IgD-negative memory B cell (primary cell): ENCODE data around the gene PLCB3. TPM values are rescaled to one million over a fixed set of nuclear protein-coding genes. Genes with fewer than 3 reads are reported as not detected.

Experiments
- H3K27ac Mint-ChIP-seq, 3 donors: one replicate each; pipeline ENCODE4 v1.8.0; 2020 to 2022; ENCODE audit warnings: mild to moderate bottlenecking in 3 of 3, mixed read lengths in 3 of 3, moderate library complexity in 1 of 3
- H3K27me3 Mint-ChIP-seq: one replicate; pipeline ENCODE4 v1.8.0; 2021; ENCODE audit warnings: mixed read lengths
- H3K36me3 Mint-ChIP-seq: one replicate; pipeline ENCODE4 v1.8.0; 2020; ENCODE audit warnings: mild to moderate bottlenecking, mixed read lengths
- H3K4me1 Mint-ChIP-seq, 3 donors: one replicate each; pipeline ENCODE4 v1.8.0; 2020 to 2022; ENCODE audit warnings: mixed read lengths in 3 of 3, mild to moderate bottlenecking in 1 of 3
- H3K4me3 Mint-ChIP-seq, 4 donors: one replicate each; pipeline ENCODE4 v1.8.0; 2020 to 2022; ENCODE audit warnings: mild to moderate bottlenecking in 4 of 4, mixed read lengths in 4 of 4, moderate library complexity in 3 of 4
- H3K9me3 Mint-ChIP-seq, 3 donors: one replicate each; pipeline ENCODE4 v1.8.0; 2020 to 2021; ENCODE audit warnings: mixed read lengths in 3 of 3, mild to moderate bottlenecking in 1 of 3
- polyA plus RNA-seq: library from polyadenylated mRNA; unstranded; fragments of 300-500 nt; fragmentation: Illumina TruSeq; gene quantifications from one replicate; pipeline ENCODE4 v1.2.3, GENCODE V29; 2021

PLCB3 gene
- polyA plus RNA-seq, result 0.33 TPM

DNA sequence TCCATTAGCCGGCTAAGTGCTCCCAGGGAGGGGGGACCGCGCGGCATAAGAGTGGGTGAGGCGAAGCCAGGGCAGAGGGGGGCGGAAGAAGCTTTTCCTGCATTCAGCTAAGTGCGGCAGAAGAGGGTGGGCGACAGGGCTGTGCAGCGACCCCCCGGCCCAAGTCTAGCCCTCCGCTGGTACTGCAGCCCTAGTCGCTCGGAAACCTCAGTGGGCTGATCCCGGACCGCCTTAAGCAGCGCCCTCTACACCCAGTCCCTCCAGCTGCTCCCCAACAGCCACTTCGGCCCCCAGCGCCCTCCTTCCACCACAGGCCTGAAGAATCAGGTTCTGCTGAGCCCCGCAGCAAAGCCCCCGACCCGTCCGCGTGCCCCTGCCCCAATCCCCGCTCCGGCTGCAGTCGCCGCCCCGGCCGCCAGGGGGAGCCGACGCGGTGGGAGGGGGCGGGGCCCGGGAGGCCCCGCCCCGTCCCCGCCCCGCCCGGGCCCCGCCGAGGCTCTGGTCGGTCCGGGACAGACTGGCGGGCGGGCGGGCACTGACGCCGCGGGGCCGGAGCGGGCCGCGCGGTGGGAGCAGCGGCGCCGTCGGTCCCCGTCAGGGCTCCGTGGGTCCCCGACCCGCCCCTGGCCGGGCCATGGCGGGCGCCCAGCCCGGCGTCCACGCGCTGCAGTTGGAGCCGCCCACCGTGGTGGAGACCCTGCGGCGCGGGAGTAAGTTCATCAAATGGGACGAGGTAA is at the start of gene PLCB3:
TSS of gene PLCB3 (plus strand) at position 515 of the 737 bp plus-strand sequence. CDS start at position 635, 120 bp downstream.
- no peaks in the 10 kb centered on the region for H3K27me3 Mint-ChIP-seq
- H3K9me3 Mint-ChIP-seq, result no peaks in the 10 kb centered on the region
- H3K36me3 Mint-ChIP-seq, result no peaks in the 10 kb centered on the region
- H3K4me1 Mint-ChIP-seq, result peaks cover 0 to 8% (median 8%) of the 10 kb centered on the region in 3 donors
- peak within 1 kb of the TSS; percentile 50 to 86 (median 59) for H3K27ac Mint-ChIP-seq
- H3K4me3 Mint-ChIP-seq, result peak within 1 kb of the TSS; percentile 81 to 94 (median 88)

DNA sequence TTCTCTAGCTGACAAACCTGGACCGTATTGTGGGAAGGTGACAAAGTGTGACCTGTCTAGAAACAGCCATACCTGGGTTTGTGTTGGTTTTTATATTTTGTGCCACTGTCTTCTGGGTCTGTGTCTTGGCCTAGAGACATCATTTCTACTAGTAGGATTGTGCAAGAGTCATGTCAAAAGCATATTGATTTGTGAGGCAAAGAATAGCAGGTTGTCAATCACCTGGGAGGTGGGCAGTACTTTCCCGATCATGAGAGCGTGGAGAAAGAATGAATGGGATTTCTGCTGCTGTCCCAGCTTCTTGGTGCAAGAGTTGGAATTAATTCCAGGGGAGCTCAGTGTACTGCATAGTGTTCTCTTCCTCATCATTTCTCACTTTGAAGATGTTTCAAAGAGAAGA is 49.8 kb upstream of the PLCB3 start:
- Mint-ChIP-seq H3K27me3 (no peaks in the 10 kb centered on the region), H3K36me3 (peaks cover 5% of the 10 kb centered on the region), H3K27ac (peak overlapping the region in 1 of 3 donors; percentile 6), H3K4me1 (peaks cover 13 to 16% (median 15%) of the 10 kb centered on the region in 3 donors), H3K4me3 (peak overlapping the region in 1 of 4 donors; percentile 3), H3K9me3 (no peaks in the 10 kb centered on the region)

DNA sequence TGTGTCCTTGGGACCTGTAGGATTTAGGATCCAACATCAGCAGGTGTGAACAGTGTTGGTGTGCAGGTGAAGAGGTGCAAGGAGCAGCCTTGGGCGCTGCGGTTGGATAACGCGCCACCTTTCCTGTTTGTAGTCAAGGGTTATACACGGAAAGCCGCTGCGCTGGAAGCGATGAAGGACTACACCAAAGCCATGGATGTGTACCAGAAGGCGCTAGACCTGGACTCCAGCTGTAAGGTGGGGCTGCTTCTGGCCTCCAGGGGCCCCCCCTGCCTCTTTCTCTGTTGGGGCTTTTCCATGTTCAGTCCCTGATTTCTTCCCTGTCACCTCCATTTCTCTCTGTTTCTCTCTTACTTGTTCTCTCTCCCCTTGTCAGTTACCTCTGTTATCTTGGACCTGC is 48.3 kb upstream of the PLCB3 start:
- Mint-ChIP-seq H3K4me1 (peaks cover 13 to 19% (median 17%) of the 10 kb centered on the region in 3 donors), H3K9me3 (no peaks in the 10 kb centered on the region), H3K4me3 (peak overlapping the region in 2 of 4 donors; percentile 38 to 84), H3K36me3 (peaks cover 5% of the 10 kb centered on the region), H3K27me3 (no peaks in the 10 kb centered on the region), H3K27ac (peak overlapping the region in 1 of 3 donors; percentile 46)

DNA sequence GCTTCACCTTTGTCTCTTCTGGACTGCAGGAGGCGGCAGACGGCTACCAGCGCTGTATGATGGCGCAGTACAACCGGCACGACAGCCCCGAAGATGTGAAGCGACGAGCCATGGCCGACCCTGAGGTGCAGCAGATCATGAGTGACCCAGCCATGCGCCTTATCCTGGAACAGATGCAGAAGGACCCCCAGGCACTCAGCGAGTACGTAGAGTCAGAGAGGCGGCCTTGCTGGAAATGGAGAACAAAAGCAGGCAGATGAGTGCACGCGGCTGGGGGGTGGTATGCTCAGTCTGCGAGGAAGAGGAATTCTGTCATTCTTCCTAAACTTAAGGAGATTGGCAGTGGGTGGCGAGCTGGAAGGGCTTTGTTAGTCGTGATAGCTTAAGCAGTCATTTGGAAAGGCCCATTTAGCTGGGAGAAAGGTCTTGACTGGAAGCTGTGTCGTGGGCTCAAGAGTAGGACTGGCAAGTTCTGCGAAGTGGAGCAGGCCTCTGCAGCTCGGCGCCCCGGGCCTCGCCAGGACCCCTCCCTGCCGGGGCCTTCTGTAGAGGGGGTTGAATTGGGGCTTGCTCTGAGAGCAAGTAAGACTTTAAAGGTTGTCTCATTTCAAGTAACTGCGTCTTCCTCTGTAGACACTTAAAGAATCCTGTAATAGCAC is 47.8 kb upstream of the PLCB3 start:
- H3K36me3 Mint-ChIP-seq, result peaks cover 5% of the 10 kb centered on the region
- no peaks in the 10 kb centered on the region for H3K9me3 Mint-ChIP-seq
- H3K4me1 Mint-ChIP-seq, result peaks cover 13 to 19% (median 17%) of the 10 kb centered on the region in 3 donors
- H3K27me3 Mint-ChIP-seq, result no peaks in the 10 kb centered on the region
- H3K27ac Mint-ChIP-seq, result no peak overlapping the region
- H3K4me3 Mint-ChIP-seq, result peak overlapping the region in 2 of 4 donors; percentile 38 to 84

DNA sequence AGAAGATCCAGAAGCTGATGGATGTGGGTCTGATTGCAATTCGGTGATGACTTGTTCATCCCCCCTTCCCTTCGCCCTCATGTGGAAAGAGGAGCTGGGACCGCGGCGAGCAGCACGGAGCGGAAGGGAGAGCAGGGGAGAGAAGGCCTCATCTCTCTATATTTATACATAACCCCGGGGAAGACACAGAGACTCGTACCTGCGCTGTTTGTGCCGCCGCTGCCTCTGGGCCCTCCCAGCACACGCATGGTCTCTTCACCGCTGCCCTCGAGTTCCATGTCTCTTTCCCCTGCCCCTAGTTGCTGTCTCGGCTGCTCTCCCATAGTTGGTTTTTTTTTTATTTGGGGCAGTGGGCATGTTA is 47.3 kb upstream of the PLCB3 start:
- no peak overlapping the region for H3K4me3 Mint-ChIP-seq
- peaks cover 13 to 23% (median 22%) of the 10 kb centered on the region in 3 donors for H3K4me1 Mint-ChIP-seq
- no peaks in the 10 kb centered on the region for H3K9me3 Mint-ChIP-seq
- H3K36me3 Mint-ChIP-seq, result peaks cover 5% of the 10 kb centered on the region
- H3K27ac Mint-ChIP-seq, result no peak overlapping the region
- no peaks in the 10 kb centered on the region for H3K27me3 Mint-ChIP-seq

DNA sequence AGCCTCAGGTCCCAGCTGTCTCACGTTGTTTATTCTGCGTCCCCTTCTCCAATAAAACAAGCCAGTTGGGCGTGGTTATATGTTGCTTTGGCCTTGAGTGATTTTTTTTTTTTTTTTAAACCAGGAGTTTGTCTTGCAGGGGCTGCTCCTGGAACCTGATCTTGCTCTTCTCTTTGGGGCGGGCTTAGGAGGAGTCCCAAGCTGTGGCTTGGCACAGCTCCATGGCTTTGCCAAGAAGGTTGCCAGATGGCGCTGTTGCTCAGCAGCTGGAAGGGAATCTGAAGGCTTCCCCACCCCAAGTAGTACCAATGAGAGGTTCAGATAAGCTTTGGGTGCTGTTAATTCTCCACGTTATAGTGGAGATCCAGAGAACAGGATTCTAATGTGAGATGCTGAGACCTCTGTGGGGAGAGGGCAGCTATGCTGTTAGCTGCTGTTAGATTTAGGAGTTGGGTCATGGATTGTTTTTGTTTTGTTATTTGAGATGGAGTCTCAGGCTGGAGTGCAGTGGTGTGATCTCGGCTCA is 46.8 kb upstream of the PLCB3 start:
- Mint-ChIP-seq H3K4me3 (peak overlapping the region in 3 of 4 donors; percentile 72 to 83 (median 80)), H3K27ac (peak overlapping the region in 2 of 3 donors; percentile 55 to 95), H3K4me1 (peaks cover 13 to 23% (median 22%) of the 10 kb centered on the region in 3 donors), H3K27me3 (no peaks in the 10 kb centered on the region), H3K9me3 (no peaks in the 10 kb centered on the region), H3K36me3 (peaks cover 5% of the 10 kb centered on the region)

DNA sequence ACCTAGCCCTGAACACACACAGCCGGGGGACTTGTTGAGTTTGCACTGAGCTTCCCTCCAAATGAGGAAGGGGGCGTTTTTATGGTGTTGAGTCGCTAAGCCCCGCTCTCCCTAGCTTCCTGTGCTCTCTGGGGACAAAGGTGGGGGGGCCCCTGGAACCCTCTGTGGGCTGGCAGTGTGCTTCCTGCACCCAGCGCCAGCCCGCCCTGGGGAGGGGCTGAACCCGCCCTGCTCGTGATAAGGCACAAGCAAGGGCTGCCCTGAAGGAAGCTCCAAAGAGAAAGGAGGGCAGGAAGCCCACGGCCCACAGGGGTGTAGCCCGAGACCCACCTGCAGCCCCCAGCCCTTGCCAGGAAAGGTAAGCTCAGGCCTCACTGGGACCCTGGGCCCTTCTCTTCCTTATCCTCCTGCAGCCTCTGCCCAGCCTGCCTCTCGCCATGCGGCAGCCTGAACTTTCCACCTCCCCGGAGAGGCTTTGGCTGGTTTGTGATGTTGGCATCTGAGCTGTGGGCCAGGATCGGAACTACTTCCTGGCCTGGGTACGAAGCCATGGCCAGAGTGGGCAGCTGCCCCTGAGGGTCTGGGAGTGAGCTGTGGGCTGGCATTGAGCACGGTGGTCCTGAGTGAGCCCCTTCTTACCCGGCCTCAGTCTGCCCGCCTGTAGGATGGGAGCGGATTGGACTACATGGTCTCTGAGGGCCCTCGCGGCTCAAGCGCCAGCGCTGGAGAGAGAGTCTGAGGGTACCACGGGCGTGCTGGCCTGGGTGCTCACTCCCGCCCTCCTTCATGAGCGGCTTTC is 44.7 kb upstream of the PLCB3 start, which contains the start of gene FERMT3:
TSS of gene FERMT3 (plus strand) at position 265 of the 799 bp plus-strand sequence. CDS start 644 bp downstream, outside the sequence.
- Mint-ChIP-seq H3K9me3 (no peaks in the 10 kb centered on the region), H3K36me3 (peaks cover 5% of the 10 kb centered on the region), H3K27ac (peak within 1 kb of the TSS; percentile 88 to 98 (median 91)), H3K27me3 (no peaks in the 10 kb centered on the region), H3K4me1 (peaks cover 13 to 23% (median 23%) of the 10 kb centered on the region in 3 donors), H3K4me3 (peak within 1 kb of the TSS; percentile 88 to 97 (median 94))

DNA sequence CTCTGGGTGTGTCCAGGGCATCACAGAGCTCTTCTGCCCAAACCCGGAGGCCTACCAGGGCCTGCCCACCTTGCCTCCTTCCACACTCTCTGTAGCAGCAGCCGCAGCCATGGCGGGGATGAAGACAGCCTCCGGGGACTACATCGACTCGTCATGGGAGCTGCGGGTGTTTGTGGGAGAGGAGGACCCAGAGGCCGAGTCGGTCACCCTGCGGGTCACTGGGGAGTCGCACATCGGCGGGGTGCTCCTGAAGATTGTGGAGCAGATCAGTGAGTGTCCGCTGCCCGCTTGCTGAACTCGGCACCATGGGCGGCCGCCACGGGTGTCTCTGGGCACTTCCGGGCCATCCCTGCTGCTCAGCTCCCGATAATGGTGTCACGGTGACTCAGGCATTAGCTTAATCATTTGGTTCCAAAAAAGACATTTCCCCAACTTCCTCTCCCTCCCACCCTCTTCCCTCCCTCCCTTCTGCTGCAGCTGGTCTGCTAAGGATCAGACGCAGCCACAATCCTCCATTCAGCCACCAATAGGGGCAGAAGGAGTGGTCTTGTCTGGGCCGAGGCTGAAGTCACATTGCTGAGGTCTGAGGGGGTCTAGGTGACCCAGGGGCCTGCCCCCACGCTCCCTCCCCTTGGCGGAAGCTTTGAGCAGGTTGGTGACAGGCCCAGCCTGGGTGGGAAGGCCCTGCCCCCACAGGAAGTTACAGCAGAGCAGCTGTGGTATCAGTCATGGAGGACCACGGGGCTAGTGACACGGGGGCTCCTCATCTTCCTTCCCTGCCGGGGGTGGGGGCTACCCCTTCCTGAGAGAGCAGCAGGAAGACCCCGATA is 43.9 kb upstream of the PLCB3 start:
- H3K4me1 Mint-ChIP-seq, result peaks cover 19 to 29% (median 26%) of the 10 kb centered on the region in 3 donors
- peak overlapping the region; percentile 88 to 98 (median 91) for H3K27ac Mint-ChIP-seq
- no peaks in the 10 kb centered on the region for H3K27me3 Mint-ChIP-seq
- peaks cover 5% of the 10 kb centered on the region for H3K36me3 Mint-ChIP-seq
- peak overlapping the region; percentile 88 to 97 (median 94) for H3K4me3 Mint-ChIP-seq
- H3K9me3 Mint-ChIP-seq, result no peaks in the 10 kb centered on the region

DNA sequence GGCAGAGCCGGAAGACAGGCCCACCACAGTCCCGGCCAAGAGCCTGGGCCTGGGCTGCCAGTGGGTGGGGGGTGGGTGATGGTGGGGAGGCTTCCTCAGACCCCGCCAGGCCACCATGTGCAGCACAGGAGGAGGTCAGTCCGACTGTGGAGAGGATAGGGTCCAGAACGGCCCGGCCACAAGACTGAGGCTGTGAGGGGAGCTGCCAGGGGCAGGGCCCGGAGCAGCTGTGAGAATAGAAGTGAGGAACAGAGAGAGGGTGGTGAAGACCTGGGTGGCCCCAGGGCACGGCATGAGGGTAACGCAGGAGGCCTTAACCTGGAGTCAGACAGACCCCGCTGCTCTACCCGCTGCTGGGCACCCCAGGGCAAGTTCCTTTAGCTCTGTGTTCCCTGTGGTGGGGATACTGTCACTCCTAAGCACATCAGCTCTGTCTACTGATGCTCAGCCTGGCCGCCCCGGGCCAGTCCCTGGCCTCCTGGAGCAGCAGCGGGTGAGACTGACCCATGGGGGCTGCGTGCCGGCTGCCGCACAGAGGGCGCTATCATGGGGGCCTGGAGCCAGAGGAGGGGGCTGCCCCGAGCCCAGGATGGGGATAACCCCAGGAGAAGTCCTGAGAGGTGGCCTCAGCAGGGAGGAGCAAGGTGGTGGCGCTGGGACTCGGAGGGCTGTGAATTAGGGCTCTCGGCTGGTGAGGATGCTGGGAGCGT is 43.1 kb upstream of the PLCB3 start:
- H3K36me3 Mint-ChIP-seq, result peaks cover 4% of the 10 kb centered on the region
- H3K27me3 Mint-ChIP-seq, result no peaks in the 10 kb centered on the region
- peak overlapping the region; percentile 88 to 97 (median 94) for H3K4me3 Mint-ChIP-seq
- H3K27ac Mint-ChIP-seq, result peak overlapping the region; percentile 88 to 98 (median 91)
- H3K9me3 Mint-ChIP-seq, result no peaks in the 10 kb centered on the region
- peaks cover 21 to 31% (median 26%) of the 10 kb centered on the region in 3 donors for H3K4me1 Mint-ChIP-seq

DNA sequence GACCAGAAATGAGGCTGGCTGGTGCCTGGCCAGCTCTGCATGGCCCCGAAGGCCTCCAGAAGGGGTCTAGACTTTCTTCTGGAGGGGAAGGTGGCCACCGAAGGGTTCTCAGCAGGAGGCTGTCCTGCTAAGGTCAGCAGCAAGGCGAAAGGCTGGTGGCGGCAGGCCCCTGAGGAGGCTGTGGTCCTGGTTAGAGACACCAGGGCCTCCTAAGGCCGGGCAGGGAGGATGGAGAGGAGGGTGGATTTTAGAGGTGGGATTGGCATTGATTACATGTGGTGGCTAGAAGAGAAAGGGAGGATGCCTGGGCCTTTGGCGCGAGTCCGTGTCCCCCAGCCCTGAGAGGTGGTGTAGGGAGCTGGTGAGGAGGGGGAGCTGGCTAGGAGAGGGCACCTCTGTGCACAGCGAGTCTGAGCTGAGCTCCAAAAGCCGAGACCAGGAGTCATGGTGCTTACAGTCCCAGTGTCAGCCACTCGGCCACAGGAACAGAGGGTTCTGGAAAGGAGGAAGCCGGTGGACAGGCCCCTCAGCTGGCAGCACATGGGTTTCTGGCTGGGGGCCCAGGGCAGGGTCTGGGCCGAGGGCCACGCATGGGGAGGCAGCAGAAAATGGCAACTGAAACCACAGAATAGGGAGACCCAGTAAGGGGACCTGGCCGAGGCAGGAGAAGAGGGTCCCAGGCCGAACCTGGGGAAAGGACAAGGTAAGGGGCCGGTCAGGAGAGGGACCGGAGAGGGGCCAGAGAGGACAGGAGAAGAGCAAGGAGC is 42.4 kb upstream of the PLCB3 start:
- no peaks in the 10 kb centered on the region for H3K27me3 Mint-ChIP-seq
- H3K9me3 Mint-ChIP-seq, result no peaks in the 10 kb centered on the region
- peak overlapping the region; percentile 10 to 98 (median 79) for H3K27ac Mint-ChIP-seq
- H3K36me3 Mint-ChIP-seq, result peaks cover 6% of the 10 kb centered on the region
- H3K4me3 Mint-ChIP-seq, result peak overlapping the region; percentile 63 to 96 (median 78)
- H3K4me1 Mint-ChIP-seq, result peaks cover 21 to 34% (median 24%) of the 10 kb centered on the region in 3 donors

DNA sequence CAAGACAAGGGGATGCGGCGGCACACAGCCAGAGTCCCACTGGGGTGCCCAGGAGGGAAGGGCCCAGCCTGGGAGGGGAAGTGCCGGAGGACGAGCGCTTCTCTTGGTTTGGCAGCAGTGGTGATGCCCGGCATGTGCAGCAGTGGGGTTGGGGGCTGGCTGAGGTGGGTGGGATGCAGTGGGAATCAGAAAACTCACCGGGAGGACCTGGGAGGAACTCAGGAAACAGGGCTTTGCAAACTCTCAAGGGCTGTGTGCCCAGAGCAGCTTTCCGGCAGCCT is 41.8 kb upstream of the PLCB3 start:
- Mint-ChIP-seq H3K27me3 (no peaks in the 10 kb centered on the region), H3K36me3 (peaks cover 4% of the 10 kb centered on the region), H3K4me1 (peaks cover 19 to 31% (median 22%) of the 10 kb centered on the region in 3 donors), H3K9me3 (no peaks in the 10 kb centered on the region), H3K4me3 (peak overlapping the region in 1 of 4 donors; percentile 74), H3K27ac (peak overlapping the region in 1 of 3 donors; percentile 62)

DNA sequence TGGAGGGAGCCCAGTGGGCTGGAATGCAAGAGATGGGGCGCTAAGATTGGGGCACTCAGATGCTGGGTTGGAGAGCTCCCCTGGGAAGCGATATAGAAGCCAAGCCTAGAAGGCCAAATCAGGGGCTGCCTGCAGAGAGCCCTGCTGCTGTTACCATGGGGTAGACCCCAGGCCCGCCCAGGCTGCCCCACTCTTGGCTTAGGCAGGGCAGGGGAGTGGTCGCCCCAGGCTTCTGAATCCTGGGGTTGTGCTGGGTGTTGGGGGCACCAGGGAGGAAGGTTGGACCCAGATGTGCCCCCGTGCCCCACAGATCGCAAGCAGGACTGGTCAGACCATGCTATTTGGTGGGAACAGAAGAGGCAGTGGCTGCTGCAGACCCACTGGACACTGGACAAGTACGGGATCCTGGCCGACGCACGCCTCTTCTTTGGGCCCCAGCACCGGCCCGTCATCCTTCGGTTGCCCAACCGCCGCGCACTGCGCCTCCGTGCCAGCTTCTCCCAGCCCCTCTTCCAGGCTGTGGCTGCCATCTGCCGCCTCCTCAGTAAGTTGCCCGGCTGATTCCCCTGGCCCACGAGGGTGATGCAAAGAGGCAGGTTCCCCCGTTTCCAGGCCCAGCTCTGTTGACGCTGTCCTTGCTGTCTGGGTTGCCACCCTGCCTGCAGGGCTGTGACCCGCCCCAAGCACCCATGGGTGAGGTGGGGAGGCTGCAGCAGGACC is 40.9 kb upstream of the PLCB3 start:
- Mint-ChIP-seq H3K36me3 (peaks cover 4% of the 10 kb centered on the region), H3K9me3 (no peaks in the 10 kb centered on the region), H3K4me3 (peak overlapping the region in 2 of 4 donors; percentile 39 to 74)

More for the DNA sequence above, 40.9 kb upstream of the PLCB3 start:
- peaks cover 12 to 30% (median 17%) of the 10 kb centered on the region in 3 donors for H3K4me1 Mint-ChIP-seq
- H3K27ac Mint-ChIP-seq, result peak overlapping the region in 1 of 3 donors; percentile 62
- no peaks in the 10 kb centered on the region for H3K27me3 Mint-ChIP-seq
